Activated CD8-positive, alpha-beta memory T cell treated with anti-CD3 and anti-CD28 coated beads for 1 hour (primary cell): ENCODE measurements around the gene FAM53B.

Experiments
- DNase-seq, 2 donors: peaks; one replicate each; pipeline ENCODE4 v3.0.0-alpha.2; 2020; ENCODE audit warnings: low read depth in 1 of 2; ENCODE audit errors: extremely low read depth in 1 of 2

Gene FAM53B

DNA sequence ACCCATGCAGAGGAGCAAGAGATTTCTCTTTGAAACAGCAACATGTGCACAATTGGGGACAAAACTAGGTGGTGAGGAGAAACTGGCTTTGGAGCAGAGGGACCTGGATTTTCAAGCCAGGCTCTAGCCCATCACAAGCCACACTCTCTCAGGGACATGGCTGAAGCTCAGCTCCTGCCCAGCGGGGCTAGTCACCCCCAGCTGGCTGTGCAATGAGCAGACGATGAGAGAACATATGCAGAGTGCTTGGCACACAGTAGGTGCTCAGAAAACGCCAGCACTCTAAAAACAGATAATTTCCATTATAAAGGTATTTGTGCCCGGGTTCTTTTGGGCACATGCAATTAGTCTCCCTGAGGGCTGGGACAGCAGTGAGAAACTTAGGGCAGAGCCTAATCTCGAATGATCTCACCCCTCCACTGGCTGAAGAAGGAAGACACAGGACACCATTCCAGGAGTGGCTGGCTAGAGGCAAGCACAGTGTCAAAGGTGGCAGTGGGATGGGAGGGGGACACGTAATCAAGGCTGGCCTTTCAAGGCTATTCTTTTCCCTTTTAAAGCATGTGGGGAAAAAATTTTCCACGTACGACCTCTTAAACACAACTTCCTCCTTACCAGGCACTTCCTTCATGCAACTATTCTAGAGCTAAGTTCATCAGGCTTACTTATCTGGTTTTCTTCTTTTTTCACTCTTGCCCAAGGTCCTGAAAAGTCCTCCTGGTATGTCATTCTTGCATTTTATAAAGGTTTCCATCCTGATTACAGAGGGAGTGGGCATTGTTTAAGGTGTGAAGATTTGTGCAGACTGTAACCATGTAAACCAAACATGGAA lies 15.1 kb downstream of the FAM53B start:
- no peak for DNase-seq

DNA sequence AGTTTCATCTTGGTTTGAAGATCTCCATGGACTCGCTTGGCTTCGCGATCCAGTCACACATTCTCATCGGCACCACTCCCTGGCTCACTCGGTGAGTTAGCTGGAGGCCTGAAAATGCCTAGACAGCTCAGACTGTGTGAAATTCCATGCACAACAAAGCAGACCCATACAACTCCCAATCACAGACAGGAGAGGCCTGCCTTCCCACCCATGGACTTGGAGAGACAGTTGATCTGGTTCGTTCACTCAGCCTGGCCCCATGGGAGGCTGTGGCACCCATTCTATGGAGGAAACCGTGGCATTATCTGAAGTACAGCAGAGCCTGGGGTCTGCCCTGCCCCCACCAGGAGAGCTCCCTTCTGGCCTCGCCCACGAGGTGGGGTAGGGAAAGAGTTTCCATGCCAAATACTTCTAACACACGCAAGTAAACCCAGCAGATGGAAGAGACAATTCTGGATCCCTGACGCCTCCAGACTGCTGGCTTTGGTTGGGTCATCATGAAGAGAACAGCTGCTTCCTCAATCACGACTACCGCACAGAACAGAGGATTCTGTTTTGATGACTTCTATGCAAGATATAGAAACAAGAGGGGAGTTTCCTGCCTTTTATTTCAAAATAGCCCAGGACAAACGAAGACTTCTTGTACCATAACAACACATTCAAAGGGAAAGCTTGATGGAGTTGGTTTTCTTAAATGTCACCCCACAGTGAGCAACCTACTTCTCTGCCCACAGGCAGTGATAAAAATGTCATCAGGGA lies 15.9 kb downstream of the FAM53B start:
- DNase-seq = no peak

GRCh38 chr10:124727361-124727960 lies 16.7 kb downstream of the FAM53B start:
- no peak for DNase-seq

DNA sequence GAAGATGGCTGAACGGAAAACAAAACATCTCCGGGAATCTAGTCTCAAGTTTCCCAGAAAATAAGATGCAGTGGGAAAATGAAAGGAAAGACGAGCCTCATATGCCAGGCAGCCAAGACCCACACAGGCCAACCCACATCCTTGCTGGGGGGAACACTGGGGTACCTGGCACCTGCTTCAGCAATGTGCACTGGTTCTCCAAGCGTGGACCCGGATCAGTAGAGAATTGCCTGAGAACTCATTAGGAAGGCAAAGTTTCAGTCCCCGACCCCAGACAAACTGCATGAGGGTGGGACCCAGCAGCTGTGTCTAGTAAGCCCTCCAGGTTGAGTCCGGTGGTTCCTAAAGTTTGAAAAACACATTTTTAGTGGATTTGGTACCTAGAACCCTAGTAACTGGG lies 18.4 kb downstream of the FAM53B start:
- DNase-seq = no peak

- no peak for DNase-seq
These were observed 19.0 kb downstream of the FAM53B start for GRCh38 chr10:124725171-124725631.

DNA sequence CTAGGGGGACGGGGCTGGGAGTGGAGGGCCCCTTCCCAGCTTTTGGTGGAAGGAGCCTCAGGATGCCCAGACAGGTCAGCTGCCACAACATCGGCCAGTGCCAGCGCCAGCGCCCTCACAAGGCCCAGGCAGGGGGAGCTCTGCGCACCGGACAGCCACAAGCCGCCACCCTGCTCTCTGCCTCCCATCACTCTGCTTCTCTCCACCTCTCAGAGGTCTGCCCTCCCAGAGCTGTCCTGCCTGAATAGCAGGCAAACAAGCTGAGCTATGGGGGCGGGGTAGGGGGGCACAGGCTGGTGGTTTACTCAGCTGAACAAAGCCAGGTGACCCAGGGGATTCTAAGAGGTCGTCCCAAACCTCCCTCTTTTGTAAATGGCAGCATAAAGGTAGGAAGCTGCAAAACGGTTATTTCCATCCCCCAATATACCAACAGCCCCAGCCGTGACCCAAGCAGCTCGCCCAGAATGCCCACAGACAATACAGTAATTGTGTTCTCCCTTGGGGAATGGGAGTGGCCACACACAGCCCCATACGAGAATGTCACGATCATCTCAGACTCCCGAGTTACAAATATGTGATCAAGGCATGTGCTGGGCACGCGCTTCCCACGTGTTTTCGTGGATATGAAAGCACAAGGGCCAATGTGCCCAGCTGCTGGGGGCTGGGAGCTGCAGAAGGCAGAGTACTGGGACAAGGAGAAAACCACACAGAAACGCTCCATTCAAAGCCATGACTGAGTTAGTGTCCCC lies 19.7 kb downstream of the FAM53B start:
- DNase-seq = no peak

DNA sequence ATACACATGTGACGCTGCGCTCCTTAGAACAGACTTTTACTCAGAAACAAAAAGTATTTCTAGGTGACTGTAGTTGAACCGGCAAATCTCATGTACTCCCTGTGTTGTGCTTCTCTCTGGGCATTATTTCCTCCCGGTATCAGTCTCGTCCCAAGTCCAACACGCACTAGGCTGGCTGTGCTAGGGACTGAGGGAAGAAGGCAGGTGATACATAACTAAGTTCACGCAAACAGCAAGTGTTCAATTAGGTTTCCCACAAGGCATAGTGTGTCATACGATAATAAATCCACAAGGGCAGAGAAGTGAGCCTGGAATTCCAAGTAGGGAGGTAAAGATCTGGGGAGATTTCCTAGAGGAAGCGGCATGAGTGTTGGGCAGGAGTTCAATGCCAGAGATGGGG lies 20.4 kb downstream of the FAM53B start:
- DNase-seq = no peak

DNA sequence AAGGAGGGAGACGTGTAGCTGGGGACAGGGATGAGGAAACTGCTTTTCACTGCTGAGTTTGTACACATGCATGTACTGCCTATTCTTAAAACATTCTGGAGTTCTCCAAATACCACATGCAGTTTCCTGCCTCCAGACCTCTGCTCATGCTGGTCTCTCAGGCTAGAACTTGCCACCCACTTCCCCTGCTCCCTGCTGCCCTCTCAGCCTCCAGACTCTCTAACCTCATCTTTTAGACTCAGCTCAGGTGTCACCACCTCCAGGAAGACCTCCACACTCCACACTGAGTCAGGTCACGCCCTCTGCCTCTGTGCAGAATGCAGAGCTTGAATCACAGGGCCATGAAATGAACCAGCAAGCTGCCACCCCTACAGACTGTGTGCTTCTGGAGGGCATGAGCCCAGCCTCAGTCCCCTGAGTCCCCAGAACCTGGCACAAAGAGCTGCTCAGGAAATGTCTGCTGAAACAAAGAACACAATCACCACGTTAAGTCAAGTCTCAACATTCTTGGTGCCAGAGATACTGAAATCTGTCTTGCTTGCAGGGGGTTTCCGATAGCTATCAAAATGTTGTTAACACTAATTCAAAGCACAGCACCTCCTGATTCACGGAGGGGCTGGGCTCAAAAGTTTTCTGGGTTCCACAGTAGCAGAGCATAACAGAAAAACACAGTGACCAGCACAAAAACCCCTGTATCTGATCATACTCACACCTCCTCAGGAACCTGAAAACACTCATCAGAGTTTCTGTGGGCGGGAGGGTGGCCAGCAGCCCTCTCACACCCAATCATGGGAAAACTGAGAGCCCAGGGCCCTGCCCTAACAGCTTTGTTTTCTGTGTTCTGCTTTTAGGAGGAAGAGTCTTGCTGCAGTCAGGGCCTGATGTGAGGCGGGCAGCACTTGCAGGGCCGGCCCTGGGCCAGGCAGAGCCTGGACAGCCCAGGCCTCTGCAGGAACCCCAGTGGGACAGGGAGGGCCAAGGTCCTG lies 21.1 kb downstream of the FAM53B start:
- no peak for DNase-seq

DNA sequence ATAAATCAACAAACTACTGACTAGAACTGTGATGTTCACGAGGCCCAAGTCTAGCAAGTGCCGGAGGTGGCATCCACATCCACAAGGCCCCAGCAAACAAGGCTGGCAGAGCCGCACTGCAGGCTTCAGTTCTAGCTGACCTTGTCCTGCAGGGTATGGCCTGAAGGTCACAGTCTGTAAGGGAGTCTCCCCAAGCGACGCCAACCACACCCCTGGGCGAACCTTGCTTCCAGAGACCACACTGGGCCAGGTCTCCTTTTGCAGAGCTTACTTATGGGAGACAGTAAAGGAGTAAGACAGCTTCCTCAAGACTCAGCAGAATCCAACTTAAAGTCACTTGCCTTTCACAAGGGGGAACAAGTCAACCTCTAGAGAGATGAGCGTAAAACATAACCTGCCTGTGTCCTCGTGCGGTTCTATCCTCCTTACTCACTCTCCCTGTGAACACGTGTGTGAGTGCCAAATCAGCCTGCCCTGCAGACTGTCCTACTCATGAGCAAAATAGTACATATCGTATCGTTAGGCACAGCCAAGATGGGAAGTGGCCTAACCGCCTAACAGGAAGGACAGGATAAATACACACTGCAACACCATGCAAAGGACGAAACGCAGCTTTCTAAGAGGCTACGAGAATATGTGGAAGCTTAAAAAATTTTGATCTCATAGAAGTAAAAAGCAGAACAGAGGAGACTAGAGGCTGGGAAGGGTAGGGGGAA lies 22.7 kb downstream of the FAM53B start:
- no peak for DNase-seq

- peak in 1 of 2 donors; percentile 53 for DNase-seq
These were observed 24.8 kb downstream of the FAM53B start for GRCh38 chr10:124719213-124719851.

DNA sequence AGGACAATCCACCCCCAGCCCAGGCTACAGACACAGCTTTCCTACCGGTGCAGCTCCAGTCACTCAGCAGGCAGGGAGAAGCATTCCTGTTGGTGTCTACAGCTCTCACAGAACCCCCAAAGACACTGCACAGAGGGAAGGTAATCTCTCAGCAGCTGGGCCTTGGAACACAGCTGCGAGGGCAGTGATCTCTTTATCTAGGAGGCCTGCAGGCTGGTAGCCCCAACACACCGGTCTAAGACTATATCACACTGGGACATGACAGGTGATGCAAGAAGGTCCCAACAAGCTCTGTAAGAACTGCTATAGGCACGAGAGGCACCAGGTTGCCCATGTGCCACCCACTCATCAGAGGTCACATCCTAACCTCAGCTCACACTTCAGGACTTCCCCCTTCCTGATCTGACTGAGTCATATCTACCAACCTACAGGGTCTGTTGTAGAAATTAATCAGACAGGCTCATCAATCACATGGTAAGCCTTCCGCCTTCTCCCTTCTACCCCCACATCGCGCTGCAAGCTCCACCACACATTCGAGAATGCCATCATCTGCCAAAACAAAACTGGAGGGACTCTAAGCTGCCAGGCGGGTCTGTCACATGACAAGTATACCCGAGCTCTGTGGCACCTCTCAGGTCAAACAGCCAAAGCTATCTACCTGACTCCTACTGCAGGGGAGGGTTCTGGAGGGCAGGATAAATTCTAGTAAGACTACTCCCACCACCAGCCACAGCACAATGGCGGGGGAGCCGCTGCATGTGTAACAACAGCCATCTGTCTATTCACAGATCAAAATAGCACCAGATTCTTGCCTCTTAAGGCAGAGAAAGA lies 26.1 kb downstream of the FAM53B start:
- peak; percentile 49 to 63 for DNase-seq

GRCh38 chr10:124717041-124717757 lies 27.0 kb downstream of the FAM53B start:
- DNase-seq = no peak

GRCh38 chr10:124716369-124716768 lies 27.8 kb downstream of the FAM53B start:
- DNase-seq = no peak

DNA sequence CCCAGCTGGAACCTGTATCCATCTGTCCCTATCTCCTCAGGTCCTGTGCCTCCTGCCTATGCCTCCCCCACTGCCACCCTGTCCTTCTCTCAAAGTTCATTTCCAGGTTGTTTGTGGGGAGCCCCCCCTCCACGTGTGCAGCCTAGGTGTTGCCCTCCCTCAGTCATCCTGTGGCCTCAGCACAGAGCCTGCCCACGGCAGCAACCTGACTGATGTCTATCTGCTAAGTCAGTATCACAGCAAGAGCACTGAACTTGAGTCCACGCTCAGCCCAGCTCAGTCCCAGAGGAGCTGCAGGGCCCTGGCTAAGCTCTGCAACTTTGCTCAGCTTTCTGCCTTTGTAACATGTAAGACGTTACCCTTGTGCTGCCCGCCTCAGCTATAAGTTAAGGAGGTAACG lies 28.7 kb downstream of the FAM53B start:
- no peak for DNase-seq

DNA sequence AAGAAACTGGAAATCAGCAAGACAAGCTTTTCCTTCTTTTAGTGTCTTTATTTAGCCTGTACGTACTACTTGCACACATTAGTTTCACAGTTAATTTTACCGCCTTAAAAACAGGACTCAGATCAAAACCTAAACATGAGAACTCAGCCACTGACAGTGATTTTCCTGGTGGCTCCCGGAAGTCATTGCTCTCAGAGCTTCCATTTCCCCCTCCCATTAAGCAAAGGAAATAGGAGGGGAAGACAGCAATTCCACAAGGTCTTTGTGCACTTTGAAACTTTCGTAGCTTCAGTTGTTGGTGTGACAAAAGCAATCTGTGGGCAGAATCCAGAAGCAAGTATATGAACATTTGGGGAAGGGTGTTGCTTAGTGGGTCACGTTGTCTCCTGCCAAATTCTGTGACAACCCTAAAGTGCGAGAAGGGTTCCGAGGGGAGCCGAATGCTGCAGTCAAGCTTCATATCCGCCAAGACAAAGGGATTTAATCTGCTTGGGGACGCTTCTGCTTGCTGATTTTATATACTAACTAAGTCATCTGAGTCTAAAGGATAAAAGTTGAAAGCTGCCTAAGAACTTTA lies 30.4 kb downstream of the FAM53B start:
- DNase-seq = no peak

GRCh38 chr10:124712704-124713407 lies 31.3 kb downstream of the FAM53B start:
- no peak for DNase-seq
